ENCODE results near the gene S100A1. TPM values are rescaled to one million over a fixed set of nuclear protein-coding genes. Genes with fewer than 3 reads are reported as not detected.

Gene S100A1
- total RNA-seq, 1 donor from 2014 or later, result 0.58 TPM

DNA sequence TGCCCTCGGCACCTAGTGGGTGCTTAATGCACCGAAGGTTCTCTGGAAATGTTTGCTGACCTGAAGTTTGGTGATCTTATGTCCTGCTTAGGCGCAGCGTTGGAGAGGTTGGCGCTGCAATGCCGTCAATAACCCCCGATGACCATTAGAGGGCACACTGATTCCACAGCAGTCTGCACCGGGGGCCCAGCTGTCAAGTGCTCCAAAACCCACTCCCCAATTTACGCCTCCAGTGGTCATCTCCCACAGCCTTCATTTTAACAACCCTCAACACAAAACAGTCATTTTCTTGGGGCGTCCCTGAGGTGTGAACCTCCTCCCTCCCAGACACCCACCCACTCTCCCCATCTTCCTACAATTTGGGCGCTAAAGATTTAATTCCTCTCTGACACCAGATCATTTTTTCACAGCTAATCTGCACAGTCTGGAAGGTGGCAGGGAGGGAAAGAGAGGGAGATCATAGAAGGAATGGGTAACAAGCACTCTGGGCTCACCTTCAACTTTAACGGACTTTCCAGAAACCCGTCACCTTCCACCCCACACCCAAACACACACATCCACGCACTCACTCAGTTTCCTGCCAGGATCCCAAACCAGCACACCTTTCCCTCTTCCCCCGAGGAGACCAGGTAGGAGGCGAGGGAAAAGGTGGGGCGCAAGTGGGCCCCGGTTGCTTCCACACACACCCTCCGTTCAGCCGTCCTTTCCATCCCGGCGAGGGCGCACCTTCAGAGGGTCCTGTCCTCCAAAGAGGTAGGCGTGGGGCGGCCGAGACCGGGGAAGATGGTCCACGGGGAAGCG lies 49.7 kb downstream of the S100A1 start:
- Mint-ChIP-seq H3K27me3 (ENCODE audit: low read depth) (peaks cover 49% of the 10 kb centered on the region), H3K36me3 (no peaks in the 10 kb centered on the region), H3K4me3 (peak overlapping the region; percentile 79), H3K9me3 (no peaks in the 10 kb centered on the region), H3K4me1 (peaks cover 23% of the 10 kb centered on the region), H3K27ac (no peak overlapping the region)
- peak in 1 of 2 experiments; percentile 64 for DNase-seq (ENCODE audit: low spot score in 2 of 2, unreplicated experiment in 2 of 2)
- TF ChIP-seq CTCF (IDR thresholded peaks at IDR 0.05; ENCODE audit: unreplicated experiment), result peak; percentile 71

- Mint-ChIP-seq H3K4me3 (peak within 1 kb of the TSS; percentile 79), H3K27ac (no peak within 1 kb of the TSS), H3K36me3 (no peaks in the 10 kb centered on the region), H3K9me3 (no peaks in the 10 kb centered on the region), H3K27me3 (ENCODE audit: low read depth) (peaks cover 54% of the 10 kb centered on the region), H3K4me1 (peaks cover 25% of the 10 kb centered on the region)
- peak in 1 of 2 experiments; percentile 47 for DNase-seq (ENCODE audit: low spot score in 2 of 2, unreplicated experiment in 2 of 2)
- TF ChIP-seq CTCF (IDR thresholded peaks at IDR 0.05; ENCODE audit: unreplicated experiment), result no peak
Measured at GRCh38 chr1:153678519-153679336, 50.5 kb downstream of the S100A1 start, which contains the start of gene NPR1. TSS of gene NPR1 (plus strand) at chr1:153678688. CDS start at chr1:153679109, 421 bp downstream.

DNA sequence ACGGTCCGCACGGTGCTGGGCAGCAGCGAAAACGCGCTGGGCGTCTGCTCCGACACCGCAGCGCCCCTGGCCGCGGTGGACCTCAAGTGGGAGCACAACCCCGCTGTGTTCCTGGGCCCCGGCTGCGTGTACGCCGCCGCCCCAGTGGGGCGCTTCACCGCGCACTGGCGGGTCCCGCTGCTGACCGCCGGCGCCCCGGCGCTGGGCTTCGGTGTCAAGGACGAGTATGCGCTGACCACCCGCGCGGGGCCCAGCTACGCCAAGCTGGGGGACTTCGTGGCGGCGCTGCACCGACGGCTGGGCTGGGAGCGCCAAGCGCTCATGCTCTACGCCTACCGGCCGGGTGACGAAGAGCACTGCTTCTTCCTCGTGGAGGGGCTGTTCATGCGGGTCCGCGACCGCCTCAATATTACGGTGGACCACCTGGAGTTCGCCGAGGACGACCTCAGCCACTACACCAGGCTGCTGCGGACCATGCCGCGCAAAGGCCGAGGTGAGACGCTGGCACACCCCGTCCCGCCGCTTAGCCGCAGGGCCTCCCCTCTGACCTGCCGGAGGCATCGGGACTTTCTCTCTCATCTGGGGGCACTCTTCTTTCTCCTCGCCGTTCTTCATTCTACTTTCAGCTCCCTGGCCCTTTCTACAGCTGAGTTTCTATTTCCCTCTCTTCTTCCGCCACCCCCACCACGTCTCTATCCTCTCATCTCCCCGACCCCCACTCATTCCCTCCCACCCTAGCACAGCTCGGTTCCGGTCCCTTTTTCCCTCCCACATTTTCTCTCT lies 51.3 kb downstream of the S100A1 start:
- Mint-ChIP-seq H3K36me3 (peaks cover 1% of the 10 kb centered on the region), H3K27ac (peak overlapping the region; percentile 56), H3K4me3 (peak overlapping the region; percentile 79), H3K4me1 (peaks cover 29% of the 10 kb centered on the region), H3K27me3 (ENCODE audit: low read depth) (peaks cover 57% of the 10 kb centered on the region), H3K9me3 (no peaks in the 10 kb centered on the region)
- DNase-seq (ENCODE audit: low spot score in 2 of 2, unreplicated experiment in 2 of 2), result peak in 1 of 2 experiments; percentile 49
- TF ChIP-seq CTCF (IDR thresholded peaks at IDR 0.05; ENCODE audit: unreplicated experiment), result no peak

GRCh38 chr1:153680120-153680403 lies 51.8 kb downstream of the S100A1 start:
- H3K4me3 Mint-ChIP-seq, result peak overlapping the region; percentile 79
- H3K4me1 Mint-ChIP-seq, result peaks cover 29% of the 10 kb centered on the region
- no peak for DNase-seq (ENCODE audit: low spot score in 2 of 2, unreplicated experiment in 2 of 2)
- H3K27me3 Mint-ChIP-seq (ENCODE audit: low read depth), result peaks cover 57% of the 10 kb centered on the region
- H3K36me3 Mint-ChIP-seq, result peaks cover 1% of the 10 kb centered on the region
- H3K9me3 Mint-ChIP-seq, result no peaks in the 10 kb centered on the region
- TF ChIP-seq CTCF (IDR thresholded peaks at IDR 0.05; ENCODE audit: unreplicated experiment), result no peak
- H3K27ac Mint-ChIP-seq, result peak overlapping the region; percentile 56

Other genes with a start within 250 kb of the S100A1 start
- gene S100A8, start 237.4 kb upstream of the S100A1 start, total RNA-seq, result not detected in 3 replicates
- not detected in 3 replicates for gene S100A7A, start 211.9 kb upstream of the S100A1 start, total RNA-seq
- gene S100A7, start 167.8 kb upstream of the S100A1 start, total RNA-seq, result not detected in 3 replicates
- 2.4 to 4.4 TPM (median 3.9 TPM) in 3 replicates for gene S100A6, start 92.4 kb upstream of the S100A1 start, total RNA-seq
- not detected in 3 replicates for gene S100A5, start 87.5 kb upstream of the S100A1 start, total RNA-seq
- gene S100A4, start 82.6 kb upstream of the S100A1 start, total RNA-seq, result 7.8 to 12.7 TPM (median 10.2 TPM) in 3 replicates
- gene S100A3, start 79.2 kb upstream of the S100A1 start, total RNA-seq, result not detected in 3 replicates
- gene S100A2, start 62.6 kb upstream of the S100A1 start, total RNA-seq, result 0.43 to 0.51 TPM in 2 of 3 replicates, not detected in the other
- gene S100A16, start 15.3 kb upstream of the S100A1 start, total RNA-seq, result 22.1 to 24.8 TPM (median 22.4 TPM) in 3 replicates
- 8.5 to 10.1 TPM (median 10.0 TPM) in 3 replicates for gene S100A14, start 12.1 kb upstream of the S100A1 start, total RNA-seq
- gene S100A13, start 929 bp upstream of the S100A1 start, total RNA-seq, result 46.6 to 58.5 TPM (median 54.5 TPM) in 3 replicates
- gene CHTOP, start 5.6 kb downstream of the S100A1 start, total RNA-seq, result 108 to 114 TPM (median 111 TPM) in 3 replicates
- 33.8 to 37.5 TPM (median 34.6 TPM) in 3 replicates for gene SNAPIN, start 30.3 kb downstream of the S100A1 start, total RNA-seq
- 204 to 212 TPM (median 207 TPM) in 3 replicates for gene ILF2, start 42.6 kb downstream of the S100A1 start, total RNA-seq
- gene NPR1, start 50.3 kb downstream of the S100A1 start, total RNA-seq, result 5.8 to 6.6 TPM (median 5.9 TPM) in 3 replicates
- gene INTS3, start 99.6 kb downstream of the S100A1 start, total RNA-seq, result 117 to 120 TPM (median 117 TPM) in 3 replicates
- 28.5 to 32.1 TPM (median 29.7 TPM) in 3 replicates for gene SLC27A3, start 147.0 kb downstream of the S100A1 start, total RNA-seq